IPS-20b (cell line): ENCODE results near the gene RHEB.

Source experiments
- H3K27ac ChIP-seq: one replicate; pipeline ENCODE4 v1.5.1; 2013; ENCODE audit warnings: low read length
- H3K27me3 ChIP-seq: 2 replicates; pipeline ENCODE4 v1.6.1; 2013; ENCODE audit warnings: mild to moderate bottlenecking, low read length, inconsistent platforms; ENCODE audit not compliant: insufficient read depth
- H3K36me3 ChIP-seq: 2 replicates; pipeline ENCODE4 v1.6.1; 2013; ENCODE audit warnings: low read depth, mild to moderate bottlenecking, inconsistent platforms, low read length, moderate library complexity; ENCODE audit not compliant: insufficient read depth
- H3K4me1 ChIP-seq: 2 replicates; pipeline ENCODE4 v1.6.1; 2013; ENCODE audit warnings: mild to moderate bottlenecking, control low read depth, inconsistent platforms, low read length, moderate library complexity; ENCODE audit not compliant: insufficient read depth
- H3K4me3 ChIP-seq: 2 replicates; pipeline ENCODE4 v1.5.1; 2013; ENCODE audit warnings: mild to moderate bottlenecking, low read length, inconsistent platforms
- H3K9ac ChIP-seq: 2 replicates; pipeline ENCODE4 v1.6.1; 2013; ENCODE audit warnings: low read depth, mild to moderate bottlenecking, inconsistent platforms, low read length, moderate library complexity
- H3K9me3 ChIP-seq: 2 replicates; pipeline ENCODE4 v1.6.1; 2013; ENCODE audit warnings: mild to moderate bottlenecking, low read depth, low read length, inconsistent platforms; ENCODE audit not compliant: insufficient read depth

The RHEB gene

GRCh38 chr7:151433721-151434400 lies 85.8 kb downstream of the RHEB start:
- Histone ChIP-seq H3K9ac (no peak overlapping the region), H3K4me3 (no peak overlapping the region), H3K9me3 (no peaks in the 10 kb centered on the region), H3K4me1 (peaks cover 15% of the 10 kb centered on the region; the same call in 1 of the 2 replicates), H3K36me3 (no peaks in the 10 kb centered on the region), H3K27ac (no peak overlapping the region), H3K27me3 (peaks cover 7% of the 10 kb centered on the region; the same call in 1 of the 2 replicates)

- Histone ChIP-seq H3K9me3 (no peaks in the 10 kb centered on the region), H3K9ac (no peak overlapping the region), H3K4me1 (peaks cover 21% of the 10 kb centered on the region; the same call in 1 of the 2 replicates), H3K4me3 (no peak overlapping the region), H3K27ac (no peak overlapping the region), H3K36me3 (no peaks in the 10 kb centered on the region), H3K27me3 (no peaks in the 10 kb centered on the region)
Measured at GRCh38 chr7:151432658-151433521, 86.8 kb downstream of the RHEB start.

- Histone ChIP-seq H3K9me3 (no peaks in the 10 kb centered on the region), H3K4me1 (peaks cover 21% of the 10 kb centered on the region; the same call in 1 of the 2 replicates), H3K4me3 (no peak overlapping the region), H3K27me3 (no peaks in the 10 kb centered on the region), H3K9ac (no peak overlapping the region), H3K36me3 (no peaks in the 10 kb centered on the region), H3K27ac (no peak overlapping the region)
Measured at GRCh38 chr7:151431768-151432311, 87.9 kb downstream of the RHEB start.

GRCh38 chr7:151431281-151431767 lies 88.4 kb downstream of the RHEB start:
- Histone ChIP-seq H3K4me3 (no peak overlapping the region), H3K36me3 (no peaks in the 10 kb centered on the region), H3K4me1 (peaks cover 21% of the 10 kb centered on the region; the same call in 1 of the 2 replicates), H3K27ac (no peak overlapping the region), H3K9ac (no peak overlapping the region), H3K9me3 (no peaks in the 10 kb centered on the region), H3K27me3 (no peaks in the 10 kb centered on the region)

GRCh38 chr7:151430391-151431205 lies 89.1 kb downstream of the RHEB start:
- Histone ChIP-seq H3K27ac (no peak overlapping the region), H3K9me3 (no peaks in the 10 kb centered on the region), H3K36me3 (no peaks in the 10 kb centered on the region), H3K9ac (no peak overlapping the region), H3K4me1 (peaks cover 21% of the 10 kb centered on the region; the same call in 1 of the 2 replicates), H3K4me3 (no peak overlapping the region), H3K27me3 (no peaks in the 10 kb centered on the region)

- H3K27me3 ChIP-seq, result no peaks in the 10 kb centered on the region
- H3K9me3 ChIP-seq, result no peaks in the 10 kb centered on the region
- no peak overlapping the region for H3K4me3 ChIP-seq
- H3K9ac ChIP-seq, result no peak overlapping the region
- H3K27ac ChIP-seq, result no peak overlapping the region
- no peaks in the 10 kb centered on the region for H3K36me3 ChIP-seq
- H3K4me1 ChIP-seq, result peaks cover 21% of the 10 kb centered on the region; the same call in 1 of the 2 replicates
Measured at GRCh38 chr7:151429560-151430331, 89.9 kb downstream of the RHEB start.

GRCh38 chr7:151429237-151429559 lies 90.5 kb downstream of the RHEB start:
- Histone ChIP-seq H3K36me3 (no peaks in the 10 kb centered on the region), H3K9ac (no peak overlapping the region), H3K27ac (no peak overlapping the region), H3K27me3 (no peaks in the 10 kb centered on the region), H3K9me3 (no peaks in the 10 kb centered on the region), H3K4me3 (no peak overlapping the region), H3K4me1 (peaks cover 21% of the 10 kb centered on the region; the same call in 1 of the 2 replicates)

- H3K9ac ChIP-seq, result peak overlapping the region; percentile 40; the same call in 1 of the 2 replicates
- H3K4me1 ChIP-seq, result peaks cover 21% of the 10 kb centered on the region; the same call in 1 of the 2 replicates
- no peaks in the 10 kb centered on the region for H3K36me3 ChIP-seq
- no peak overlapping the region; the same call in 1 of the 2 replicates for H3K4me3 ChIP-seq
- H3K27ac ChIP-seq, result no peak overlapping the region
- H3K9me3 ChIP-seq, result no peaks in the 10 kb centered on the region
- H3K27me3 ChIP-seq, result no peaks in the 10 kb centered on the region
Measured at GRCh38 chr7:151428378-151429236, 91.1 kb downstream of the RHEB start.

- H3K27ac ChIP-seq, result no peak overlapping the region
- no peak overlapping the region for H3K9ac ChIP-seq
Measured at GRCh38 chr7:151427705-151428377, 91.9 kb downstream of the RHEB start.

More at GRCh38 chr7:151427705-151428377, 91.9 kb downstream of the RHEB start:
- no peaks in the 10 kb centered on the region for H3K36me3 ChIP-seq
- H3K4me1 ChIP-seq, result peaks cover 21% of the 10 kb centered on the region; the same call in 1 of the 2 replicates
- no peaks in the 10 kb centered on the region for H3K27me3 ChIP-seq
- no peaks in the 10 kb centered on the region for H3K9me3 ChIP-seq
- H3K4me3 ChIP-seq, result no peak overlapping the region
